ENCODE measurements around the gene LTA4H.

DNA sequence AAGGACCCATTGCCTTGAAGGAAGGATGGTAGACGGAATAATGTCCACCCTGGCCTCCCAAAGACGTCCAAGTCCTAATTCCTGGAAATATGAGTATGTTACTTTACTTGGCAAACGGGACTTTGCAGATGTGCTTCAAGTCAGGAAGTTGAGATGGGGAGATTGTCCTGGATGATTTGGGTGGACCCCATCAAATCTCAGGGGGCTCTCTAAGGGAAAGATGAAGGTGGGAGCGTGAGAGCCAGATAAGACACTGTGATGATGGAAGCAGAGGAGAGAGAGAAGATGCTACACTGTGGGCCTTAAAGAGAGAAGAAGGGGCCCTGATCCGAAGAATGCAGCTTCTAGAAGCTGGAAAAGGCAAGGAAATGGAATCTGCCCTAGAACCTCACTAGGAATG lies 29.6 kb upstream of the LTA4H start:
- TF ChIP-seq EZH2 (IDR thresholded peaks at IDR 0.05; ENCODE audit: insufficient read depth, poor library complexity, severe bottlenecking) (no peak), EZH2phosphoT487 (IDR thresholded peaks at IDR 0.05; ENCODE audit: insufficient read depth, low read depth) (no peak)
